Activated T-cell treated with anti-CD3 and anti-CD28 coated beads, Interleukin-2, amount 50 U/mL, for 72 hours (primary cell): ENCODE results near the gene PNPLA1. TPM values are rescaled to one million over a fixed set of nuclear protein-coding genes. Genes with fewer than 3 reads are reported as not detected.

Experiments
- ATAC-seq, 2 donors: fragments of 150-1000 bp; cut with Tn5 transposase; replicated peaks in 1 of 2; 2 replicates each; pipeline ENCODE4 v1.10.0; 2021; ENCODE audit warnings: moderate library complexity in 2 of 2, mild to moderate bottlenecking in 1 of 2
- DNase-seq, 2 donors: peaks; one replicate each; pipeline ENCODE4 v3.0.0; 2021 to 2022; ENCODE audit warnings: mixed read lengths in 1 of 2
- H3K27ac Mint-ChIP-seq: one replicate; pipeline ENCODE4 v1.8.0; 2022; ENCODE audit warnings: mild to moderate bottlenecking, moderate library complexity, mixed read lengths
- H3K27me3 Mint-ChIP-seq: one replicate; pipeline ENCODE4 v1.8.0; 2022; ENCODE audit warnings: low read depth, mixed read lengths
- H3K36me3 Mint-ChIP-seq, 2 donors: one replicate each; pipeline ENCODE4 v1.8.0; 2022; ENCODE audit warnings: mixed read lengths in 2 of 2, mild to moderate bottlenecking in 1 of 2; ENCODE audit not compliant: insufficient read depth in 2 of 2
- H3K4me1 Mint-ChIP-seq: one replicate; pipeline ENCODE4 v1.8.0; 2022; ENCODE audit warnings: low read depth, mixed read lengths
- H3K4me3 Mint-ChIP-seq, 2 donors: one replicate each; pipeline ENCODE4 v1.8.0; 2022; ENCODE audit warnings: mild to moderate bottlenecking in 2 of 2, mixed read lengths in 2 of 2, moderate library complexity in 2 of 2
- H3K9me3 Mint-ChIP-seq, 2 donors: one replicate each; pipeline ENCODE4 v1.8.0; 2022; ENCODE audit warnings: mixed read lengths in 2 of 2
- total RNA-seq, 2 donors: library from RNA; stranded (reverse); gene quantifications; one replicate each; pipeline ENCODE4 v1.2.3, GENCODE V29; 2022

PNPLA1 gene
- total RNA-seq, 2 donors from 2014 or later, result not detected

GRCh38 chr6:36318690-36319435 lies 49.0 kb downstream of the PNPLA1 start:
- no peak for DNase-seq
- Mint-ChIP-seq H3K27ac (no peak overlapping the region), H3K36me3 (no peaks in the 10 kb centered on the region), H3K4me3 (no peak overlapping the region), H3K9me3 (no peaks in the 10 kb centered on the region), H3K27me3 (peaks cover 19% of the 10 kb centered on the region), H3K4me1 (no peaks in the 10 kb centered on the region)
- no peak for ATAC-seq

GRCh38 chr6:36319436-36319762 lies 49.5 kb downstream of the PNPLA1 start:
- no peak for ATAC-seq
- DNase-seq, result no peak

GRCh38 chr6:36319821-36320220 lies 50.0 kb downstream of the PNPLA1 start:
- DNase-seq (no peak), ATAC-seq (no peak)
- Mint-ChIP-seq H3K4me1 (no peaks in the 10 kb centered on the region), H3K27me3 (peaks cover 19% of the 10 kb centered on the region), H3K36me3 (no peaks in the 10 kb centered on the region), H3K4me3 (no peak overlapping the region), H3K9me3 (no peaks in the 10 kb centered on the region), H3K27ac (no peak overlapping the region)

More at GRCh38 chr6:36319436-36319762, 49.5 kb downstream of the PNPLA1 start:
- Mint-ChIP-seq H3K9me3 (no peaks in the 10 kb centered on the region), H3K4me3 (no peak overlapping the region), H3K27me3 (peaks cover 19% of the 10 kb centered on the region), H3K36me3 (no peaks in the 10 kb centered on the region), H3K4me1 (no peaks in the 10 kb centered on the region), H3K27ac (no peak overlapping the region)

GRCh38 chr6:36320475-36320874 lies 50.6 kb downstream of the PNPLA1 start:
- no peaks in the 10 kb centered on the region for H3K4me1 Mint-ChIP-seq
- ATAC-seq (no peak), DNase-seq (no peak)
- no peaks in the 10 kb centered on the region for H3K9me3 Mint-ChIP-seq
- no peak overlapping the region for H3K4me3 Mint-ChIP-seq
- H3K27ac Mint-ChIP-seq, result no peak overlapping the region
- peaks cover 19% of the 10 kb centered on the region for H3K27me3 Mint-ChIP-seq
- no peaks in the 10 kb centered on the region for H3K36me3 Mint-ChIP-seq

- DNase-seq (no peak), ATAC-seq (no peak)
- no peaks in the 10 kb centered on the region for H3K9me3 Mint-ChIP-seq
- no peak overlapping the region for H3K27ac Mint-ChIP-seq
- no peaks in the 10 kb centered on the region for H3K36me3 Mint-ChIP-seq
- no peak overlapping the region for H3K4me3 Mint-ChIP-seq
- H3K4me1 Mint-ChIP-seq, result no peaks in the 10 kb centered on the region
- H3K27me3 Mint-ChIP-seq, result peaks cover 4% of the 10 kb centered on the region
Measured at GRCh38 chr6:36322591-36322990, 52.7 kb downstream of the PNPLA1 start.

DNA sequence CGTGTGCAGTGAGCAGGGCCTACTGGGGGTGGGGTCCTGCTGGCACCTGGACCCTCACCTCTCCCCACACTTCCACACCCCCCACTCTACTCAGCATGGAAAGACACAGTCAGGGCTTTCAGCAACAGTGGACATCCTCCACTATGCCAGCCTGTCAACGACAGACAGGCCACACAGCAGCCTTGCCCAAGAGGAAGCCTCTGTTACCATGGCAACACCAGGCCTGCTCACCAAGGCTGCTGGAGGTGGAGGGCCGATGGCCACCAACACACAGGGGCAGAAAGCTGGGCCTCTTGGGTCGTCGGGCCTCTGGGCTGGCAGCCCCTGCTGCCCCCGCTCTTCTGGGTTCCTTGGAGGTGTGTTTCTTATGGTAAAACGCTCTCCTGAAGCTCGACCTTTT lies 53.2 kb downstream of the PNPLA1 start:
- Mint-ChIP-seq H3K27ac (no peak overlapping the region), H3K27me3 (no peaks in the 10 kb centered on the region), H3K9me3 (no peaks in the 10 kb centered on the region), H3K36me3 (no peaks in the 10 kb centered on the region), H3K4me1 (no peaks in the 10 kb centered on the region), H3K4me3 (no peak overlapping the region)
- ATAC-seq (no peak), DNase-seq (no peak)

DNA sequence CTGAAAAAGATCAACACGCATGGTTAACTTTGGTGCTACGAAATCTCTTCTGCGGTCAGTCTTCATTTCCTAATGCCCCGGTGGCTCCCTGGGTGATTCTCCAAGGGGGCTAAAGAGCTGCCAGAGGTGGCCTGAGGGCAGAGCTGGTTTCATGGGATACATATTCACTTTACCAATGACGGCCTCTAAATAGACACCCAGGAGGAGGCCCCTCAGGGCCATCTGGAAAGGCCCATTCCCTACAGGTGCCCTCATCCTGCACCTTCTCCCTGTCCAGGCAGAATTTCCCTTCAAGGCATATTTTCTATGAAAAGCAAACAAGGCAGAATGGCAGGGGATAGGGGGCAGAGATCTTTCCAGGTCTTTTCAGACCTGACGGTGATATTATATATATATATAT lies 54.3 kb downstream of the PNPLA1 start:
- no peak for DNase-seq
- no peaks in the 10 kb centered on the region for H3K9me3 Mint-ChIP-seq
- no peaks in the 10 kb centered on the region for H3K27me3 Mint-ChIP-seq
- no peak for ATAC-seq
- H3K36me3 Mint-ChIP-seq, result no peaks in the 10 kb centered on the region
- no peak overlapping the region for H3K27ac Mint-ChIP-seq
- no peak overlapping the region for H3K4me3 Mint-ChIP-seq
- H3K4me1 Mint-ChIP-seq, result no peaks in the 10 kb centered on the region

- DNase-seq (no peak), ATAC-seq (no peak)
- H3K9me3 Mint-ChIP-seq, result no peaks in the 10 kb centered on the region
- H3K4me3 Mint-ChIP-seq, result no peak overlapping the region
- H3K27ac Mint-ChIP-seq, result no peak overlapping the region
- no peaks in the 10 kb centered on the region for H3K4me1 Mint-ChIP-seq
- no peaks in the 10 kb centered on the region for H3K27me3 Mint-ChIP-seq
- no peaks in the 10 kb centered on the region for H3K36me3 Mint-ChIP-seq
Measured at GRCh38 chr6:36324715-36325114, 54.9 kb downstream of the PNPLA1 start.

- no peak for ATAC-seq
- no peaks in the 10 kb centered on the region for H3K36me3 Mint-ChIP-seq
- no peak overlapping the region for H3K4me3 Mint-ChIP-seq
- no peak for DNase-seq
- no peaks in the 10 kb centered on the region for H3K4me1 Mint-ChIP-seq
- no peak overlapping the region for H3K27ac Mint-ChIP-seq
- no peaks in the 10 kb centered on the region for H3K9me3 Mint-ChIP-seq
- H3K27me3 Mint-ChIP-seq, result no peaks in the 10 kb centered on the region
Measured at GRCh38 chr6:36326356-36326995, 56.6 kb downstream of the PNPLA1 start.

DNA sequence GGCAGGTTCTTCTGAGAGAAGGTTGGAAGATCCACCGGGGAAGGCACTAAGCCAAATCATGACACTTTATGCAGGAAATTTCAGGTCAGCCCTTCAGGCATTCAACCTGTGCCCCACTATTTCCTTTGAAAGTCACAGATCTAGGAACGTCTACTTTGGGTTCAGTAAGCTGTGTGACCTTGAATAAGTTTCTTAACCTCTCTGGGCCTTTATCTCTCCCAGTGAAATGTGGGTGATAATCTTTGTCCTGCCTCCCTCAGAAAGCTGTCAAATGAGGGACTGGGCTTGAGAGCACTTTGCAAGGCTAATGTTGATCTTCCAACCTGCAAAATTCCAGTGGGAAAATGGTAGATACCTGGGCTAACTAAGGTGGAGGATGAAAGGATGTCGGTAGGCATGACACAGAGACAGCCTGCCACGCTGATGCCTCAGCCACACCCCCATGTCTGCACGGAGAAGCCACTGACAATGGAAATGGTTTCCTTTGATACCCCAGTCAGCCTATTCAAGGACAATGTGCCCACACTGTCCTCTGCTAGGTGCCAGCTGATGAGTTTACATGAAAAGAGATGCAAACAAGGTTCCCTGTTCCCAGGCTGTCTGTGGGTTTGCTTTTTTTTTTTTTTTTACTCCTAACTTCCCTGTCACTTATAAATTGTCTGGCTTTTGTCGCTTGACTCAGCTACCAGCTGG lies 57.5 kb downstream of the PNPLA1 start:
- ATAC-seq (no peak), DNase-seq (no peak)
- H3K4me1 Mint-ChIP-seq, result peaks cover 4% of the 10 kb centered on the region
- no peak overlapping the region for H3K27ac Mint-ChIP-seq
- no peaks in the 10 kb centered on the region for H3K9me3 Mint-ChIP-seq
- H3K27me3 Mint-ChIP-seq, result peaks cover 5% of the 10 kb centered on the region
- H3K4me3 Mint-ChIP-seq, result no peak overlapping the region
- no peaks in the 10 kb centered on the region for H3K36me3 Mint-ChIP-seq

- Mint-ChIP-seq H3K27me3 (peaks cover 10% of the 10 kb centered on the region), H3K9me3 (no peaks in the 10 kb centered on the region), H3K36me3 (no peaks in the 10 kb centered on the region), H3K4me3 (no peak overlapping the region), H3K27ac (no peak overlapping the region), H3K4me1 (peaks cover 4% of the 10 kb centered on the region)
- ATAC-seq (no peak), DNase-seq (no peak)
Measured at GRCh38 chr6:36327919-36328236, 58.0 kb downstream of the PNPLA1 start.

GRCh38 chr6:36328600-36328999 lies 58.7 kb downstream of the PNPLA1 start:
- Mint-ChIP-seq H3K27ac (no peak overlapping the region), H3K27me3 (peaks cover 15% of the 10 kb centered on the region), H3K9me3 (no peaks in the 10 kb centered on the region), H3K36me3 (no peaks in the 10 kb centered on the region), H3K4me1 (peaks cover 4% of the 10 kb centered on the region), H3K4me3 (no peak overlapping the region)
- DNase-seq (no peak), ATAC-seq (no peak)

DNA sequence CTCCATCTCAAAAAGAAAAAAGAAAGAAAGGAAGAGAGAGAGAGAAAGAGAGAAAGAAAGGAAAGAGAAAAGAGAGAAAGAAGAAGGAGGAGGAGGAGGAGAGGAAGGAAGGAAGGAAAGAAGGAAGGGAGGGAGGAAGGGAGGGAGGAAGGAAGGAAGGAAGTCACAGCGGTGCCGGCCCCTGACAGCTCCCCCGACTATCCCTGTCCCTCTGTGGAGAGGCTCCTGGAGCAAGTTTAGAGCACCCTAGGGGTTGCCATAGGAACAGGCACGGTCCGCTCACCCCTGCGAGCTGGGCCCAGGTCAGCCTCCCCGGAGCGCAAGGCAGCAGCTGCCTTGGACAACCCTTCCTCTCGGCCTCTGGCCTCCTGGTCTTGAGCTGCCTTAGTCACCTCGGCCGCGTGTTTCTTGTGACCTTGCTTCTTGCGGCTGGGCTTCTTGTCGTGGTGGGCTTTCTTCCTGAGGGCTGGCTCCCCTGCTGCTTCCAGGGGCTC lies 60.0 kb downstream of the PNPLA1 start:
- Mint-ChIP-seq H3K4me3 (no peak overlapping the region), H3K36me3 (no peaks in the 10 kb centered on the region), H3K9me3 (no peaks in the 10 kb centered on the region), H3K27me3 (peaks cover 28% of the 10 kb centered on the region), H3K4me1 (peaks cover 4% of the 10 kb centered on the region), H3K27ac (no peak overlapping the region)
- DNase-seq (no peak), ATAC-seq (no peak)
